K562 (cell line): Measurements from ENCODE around the gene SDCCAG8. TPM values are rescaled to one million over a fixed set of nuclear protein-coding genes. Genes with fewer than 3 reads are reported as not detected.

Experiments
- ATAC-seq: fragments of 200-7000 bp; cut with Tn5 transposase; 3 replicates; pipeline ENCODE4 v1.9.1; 2020; ENCODE audit warnings: moderate library complexity
- BruUV-seq: library from RNA; stranded (reverse); fragments of 400-500 nt; replicated peaks from 2 replicates; lab custom pipeline; 2021; lab: Mats Ljungman, UMichigan
- CTCF ChIA-PET: fragments of 300-600 bp; formaldehyde crosslinking; extraction: SDS; loops from one replicate; lab custom pipeline; 2021; ENCODE audit warnings: low intra/inter-chr PET ratio; lab: Yijun Ruan, JAX
- POLR2A ChIA-PET: fragments of 300-600, 350-650 bp; sonication (Branson Sonifier 250); formaldehyde crosslinking; extraction: SDS; loops from one replicate; lab custom pipeline; 2021; ENCODE audit warnings: antibody characterized with exemption, inconsistent platforms; lab: Yijun Ruan, JAX
- DNase-seq, 4 experiments: peaks; one replicate each; pipeline versions ENCODE4 v3.0.0 to v3.0.0-alpha.2; 2011 to 2018; ENCODE audit warnings: low spot score in 3 of 4, mixed read lengths in 3 of 4; ENCODE audit errors: extremely low read depth in 1 of 4
- FAIRE-seq: peaks from 2 replicates; lab custom pipeline; 2011; peaks lifted over from hg19 to GRCh38; lab: Jason Lieb, UNC
- H2AFZ ChIP-seq: 2 replicates; pipeline ENCODE4 v1.6.0; 2011; ENCODE audit warnings: low read depth, low read length, control low read depth, inconsistent platforms
- H3K27ac ChIP-seq: fragments of 200-600 bp; 3 replicates; pipeline ENCODE4 v1.8.0; 2011; ENCODE audit warnings: low read depth, mild to moderate bottlenecking, control low read depth, inconsistent platforms, low read length, moderate library complexity, mixed read lengths; ENCODE audit errors: extremely low read depth
- H3K27me3 ChIP-seq, 2 experiments: fragments of 300-600 bp in 1 of 2; 2 replicates in 1 of 2; 3 replicates in 1 of 2; pipeline versions ENCODE4 v1.6.0 to v1.8.0; 2011; ENCODE audit warnings: inconsistent platforms in 2 of 2, low read length in 2 of 2, mild to moderate bottlenecking in 1 of 2, mixed read lengths in 1 of 2, moderate library complexity in 1 of 2; ENCODE audit not compliant: control insufficient read depth in 2 of 2, insufficient read depth in 2 of 2
- H3K36me3 ChIP-seq: fragments of 300-600 bp; 3 replicates; pipeline ENCODE4 v1.8.0; 2011; ENCODE audit warnings: mild to moderate bottlenecking, low read length, inconsistent platforms; ENCODE audit not compliant: control insufficient read depth, insufficient read depth
- H3K4me1 ChIP-seq, 2 experiments: fragments of 200-600 bp in 1 of 2; replicated peaks in 1 of 2; 2 replicates in 1 of 2; 3 replicates in 1 of 2; pipeline versions ENCODE4 v1.5.1 to v1.8.0; 2011; ENCODE audit warnings: inconsistent platforms in 2 of 2, low read length in 2 of 2, mild to moderate bottlenecking in 1 of 2, mixed read lengths in 1 of 2, moderate library complexity in 1 of 2; ENCODE audit not compliant: control insufficient read depth in 2 of 2, insufficient read depth in 2 of 2
- H3K4me2 ChIP-seq: 2 replicates; pipeline ENCODE4 v1.6.1; 2011; ENCODE audit warnings: low read length, control low read depth, inconsistent platforms, mixed read lengths; ENCODE audit not compliant: insufficient read depth
- H3K4me3 ChIP-seq: fragments of 200-600 bp; sonication (generic), shearing (Covaris generic); 2 replicates; pipeline ENCODE4 v1.5.1; 2016; ENCODE audit warnings: control low read depth, inconsistent platforms
- H3K79me2 ChIP-seq: fragments of 200-600 bp; 3 replicates; pipeline ENCODE4 v1.8.0; 2011; ENCODE audit warnings: low read length, inconsistent platforms; ENCODE audit not compliant: control insufficient read depth, insufficient read depth
- H3K9ac ChIP-seq, 2 experiments: 2 replicates each; pipeline versions ENCODE4 v1.6.0 to v1.6.1; 2011; ENCODE audit warnings: low read depth in 2 of 2, low read length in 2 of 2, control low read depth in 1 of 2, inconsistent platforms in 1 of 2, mild to moderate bottlenecking in 1 of 2, mixed read lengths in 1 of 2; ENCODE audit not compliant: insufficient read depth in 1 of 2
- H3K9me1 ChIP-seq: one replicate; pipeline ENCODE4 v1.6.0; 2011; ENCODE audit warnings: inconsistent platforms, mild to moderate bottlenecking, low read length, moderate library complexity; ENCODE audit not compliant: control insufficient read depth, insufficient read depth
- H3K9me3 ChIP-seq: replicated peaks from 2 replicates; pipeline ENCODE4 v1.5.1; 2011; ENCODE audit warnings: low read depth, low read length, inconsistent platforms; ENCODE audit not compliant: control insufficient read depth, insufficient read depth
- H4K20me1 ChIP-seq: replicated peaks from 2 replicates; pipeline ENCODE4 v1.6.1; 2011; ENCODE audit warnings: low read length, inconsistent platforms, mixed read lengths; ENCODE audit not compliant: control insufficient read depth, insufficient read depth
- CBFA2T2 ChIP-seq: fragments of 450-650 bp; conservative IDR thresholded peaks from 2 replicates; pipeline ENCODE4 v1.6.1; 2017; ENCODE audit warnings: mild to moderate bottlenecking
- E2F1 ChIP-seq: sonication (generic); formaldehyde crosslinking; IDR thresholded peaks from 2 replicates; pipeline ENCODE4 v1.8.1; 2023; ENCODE audit warnings: mild to moderate bottlenecking, missing genetic modification reagents, moderate library complexity
- FOSL1 ChIP-seq: fragments of 200-800 bp; sonication (Bioruptor generic); conservative IDR thresholded peaks from 2 replicates; pipeline ENCODE4 v1.6.1; 2016; ENCODE audit warnings: missing genetic modification characterization, missing compliant biosample characterization
- HDGF ChIP-seq: fragments of 450-650 bp; IDR thresholded peaks from 2 replicates; pipeline ENCODE4 v1.6.1; 2016
- MCM5 ChIP-seq: fragments of 450-650 bp; IDR thresholded peaks from 2 replicates; pipeline ENCODE4 v1.6.1; 2016; ENCODE audit warnings: low read depth
- TAF9B ChIP-seq: fragments of 450-650 bp; IDR thresholded peaks from 2 replicates; pipeline ENCODE4 v1.6.1; 2018; ENCODE audit warnings: mild to moderate bottlenecking; ENCODE audit not compliant: partially characterized antibody
- U2AF2 ChIP-seq: fragments of 200-400 bp; formaldehyde crosslinking; optimal IDR thresholded peaks from 2 replicates; pipeline ENCODE3; 2017; ENCODE audit warnings: low read depth, mild to moderate bottlenecking, low read length
- YBX1 ChIP-seq: fragments of 450-650 bp; IDR thresholded peaks from 2 replicates; pipeline ENCODE4 v1.7.1; 2016; ENCODE audit warnings: mild to moderate bottlenecking
- ZBED1 ChIP-seq: IDR thresholded peaks from 2 replicates; pipeline ENCODE4 v1.6.1; 2014
- ZNF253 ChIP-seq: fragments of 250-450 bp; sonication (Bioruptor Pico); conservative IDR thresholded peaks from 2 replicates; pipeline ENCODE4 v1.6.1; 2021; ENCODE audit warnings: mild to moderate bottlenecking
- WGBS: fragments of 100-300 bp; shearing (Covaris generic); methylation state at CpG from one replicate; pipeline ENCODE4 v1.1.6; 2016; ENCODE audit warnings: low coverage, mixed read lengths; ENCODE audit not compliant: insufficient coverage; ENCODE audit errors: missing lambda C conversion rate; 5-methylcytosine and 5-hydroxymethylcytosine counted together
- in situ Hi-C: fragments of 300-500 bp; cut with MboI; formaldehyde crosslinking; loops from 4 replicates; pipeline ENCODE4 v1.15.0; 2018; ENCODE audit warnings: inconsistent platforms, mixed read lengths
- intact Hi-C: fragments of 100-400 bp; cut with micrococcal nuclease; formaldehyde crosslinking; loops from 2 replicates; pipeline ENCODE4 v1.14.2; 2022
- polyA plus RNA-seq, 8 experiments: library from polyadenylated mRNA; depleted of rRNA in 4 of 8; stranded (reverse) in 5 of 8; unstranded in 3 of 8; fragments of >200 nt; fragmentation: Nextera tagmentation in 2 of 8; fragmentation: Illumina TruSeq in 1 of 8; extraction: Ambion mirVana in 2 of 8; extraction: Trizol in 1 of 8; gene quantifications; 2 replicates each; pipeline versions ENCODE4 v1.2.1 to v1.2.3, GENCODE V29; 2011 to 2014; ENCODE audit warnings: inconsistent platforms in 1 of 8, missing spikeins in 1 of 8
- total RNA-seq, 7 experiments: library from RNA; depleted of rRNA in 6 of 7; stranded (reverse); fragments of >200 nt in 6 of 7; fragmentation: Illumina TruSeq in 2 of 7; extraction: Trizol in 2 of 7; gene quantifications; 2 replicates each; pipeline versions ENCODE4 v1.2.1 to v1.2.3, GENCODE V29; 2011 to 2021; ENCODE audit warnings: low replicate concordance in 1 of 7

SDCCAG8 gene
- total and polyA plus RNA-seq, 9 of the 15 experiments (the other 6 are each of a cell fraction or from before 2014, with no cell fraction given) = 17.9 to 36.7 (median 25.4) TPM

GRCh38 chr1:243508943-243509342, 253.1 kb downstream of the SDCCAG8 start (continued):
- TF ChIP-seq FOSL1 (tag) (no peak), E2F1 (no peak), CBFA2T2 (no peak), U2AF2 (no peak), ZBED1 (no peak)
- TF ChIP-seq, all 486 proteins: peak for 0

GRCh38 chr1:243510928-243511327, 255.1 kb downstream of the SDCCAG8 start:
- Histone ChIP-seq H3K9me3 (no peaks in the 10 kb centered on the region), H3K4me3 (no peak overlapping the region), H4K20me1 (no peaks in the 10 kb centered on the region), H2AFZ (no peak overlapping the region), H3K4me1 (peaks cover 0 to 13% of the 10 kb centered on the region in 2 experiments; a peak in 3 of 5 replicates)
- in situ Hi-C loops = no loop called here
- TF ChIP-seq YBX1 (no peak), ZNF253 (CRISPR knock-in tag) (no peak), TAF9B (no peak), MCM5 (no peak), HDGF (no peak)
- TF ChIP-seq, all 486 proteins: peak for 0
- no peaks in the 10 kb centered on the region for H3K79me2 ChIP-seq
- CTCF ChIA-PET = no interaction called here
- DNase-seq (no peak), FAIRE-seq (no peak), ATAC-seq (no peak)
- no peaks in the 10 kb centered on the region for H3K9me1 ChIP-seq
- no peaks in the 10 kb centered on the region for H3K36me3 ChIP-seq
- no peak overlapping the region for H3K9ac ChIP-seq
- H3K27me3 ChIP-seq = peaks cover 15 to 40% of the 10 kb centered on the region in 2 experiments; a peak in 4 of 5 replicates
- no peak overlapping the region for H3K4me2 ChIP-seq
- WGBS = 0% methylated on average over 3 of the region's 3 CpGs
- POLR2A ChIA-PET = no interaction called here
- intact Hi-C loops = no loop called here
- BruUV-seq = no TSS peak
- H3K27ac ChIP-seq = no peak overlapping the region
